Kasumi-1 (cell line): ENCODE data around the gene MTG1.

Source experiments
- DNase-seq, 2 experiments: peaks; one replicate each; lab custom pipeline; 2025; lab: John Stamatoyannopoulos, UW

MTG1 gene, protein sequence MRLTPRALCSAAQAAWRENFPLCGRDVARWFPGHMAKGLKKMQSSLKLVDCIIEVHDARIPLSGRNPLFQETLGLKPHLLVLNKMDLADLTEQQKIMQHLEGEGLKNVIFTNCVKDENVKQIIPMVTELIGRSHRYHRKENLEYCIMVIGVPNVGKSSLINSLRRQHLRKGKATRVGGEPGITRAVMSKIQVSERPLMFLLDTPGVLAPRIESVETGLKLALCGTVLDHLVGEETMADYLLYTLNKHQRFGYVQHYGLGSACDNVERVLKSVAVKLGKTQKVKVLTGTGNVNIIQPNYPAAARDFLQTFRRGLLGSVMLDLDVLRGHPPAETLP

DNA sequence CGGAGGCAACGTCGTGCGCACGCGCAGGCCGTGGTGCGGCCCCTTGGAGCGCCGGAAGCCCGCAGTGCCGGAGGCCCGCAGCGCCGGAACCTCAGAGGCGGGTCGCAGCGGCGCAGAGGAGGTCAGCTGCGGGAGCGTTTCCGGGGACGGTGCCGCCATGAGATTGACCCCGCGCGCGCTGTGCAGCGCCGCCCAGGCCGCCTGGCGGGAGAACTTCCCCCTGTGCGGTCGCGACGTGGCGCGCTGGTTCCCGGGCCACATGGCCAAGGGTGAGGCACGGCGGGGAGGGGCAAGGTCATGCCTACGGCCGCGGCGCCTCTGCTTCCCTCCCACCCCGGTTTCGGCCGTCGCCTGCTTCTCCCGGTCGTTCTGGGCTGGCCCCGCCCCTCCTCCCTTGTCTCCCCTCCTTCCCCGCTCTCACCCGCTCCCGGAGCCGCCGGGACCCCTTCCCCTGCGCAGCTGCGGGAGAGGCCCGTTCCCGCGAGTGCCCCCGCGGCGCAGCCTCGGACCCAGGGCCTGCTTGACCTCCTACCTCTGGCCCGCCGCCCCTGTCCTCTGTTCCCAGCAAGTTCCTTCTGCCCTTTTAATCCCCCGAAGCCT, at the start of gene MTG1:
MTG1 (plus strand) TSS at position 94 of the 600 bp plus-strand sequence; CDS start at position 158, 64 bp downstream.
- DNase-seq, result peak; percentile 92 to 94

DNA sequence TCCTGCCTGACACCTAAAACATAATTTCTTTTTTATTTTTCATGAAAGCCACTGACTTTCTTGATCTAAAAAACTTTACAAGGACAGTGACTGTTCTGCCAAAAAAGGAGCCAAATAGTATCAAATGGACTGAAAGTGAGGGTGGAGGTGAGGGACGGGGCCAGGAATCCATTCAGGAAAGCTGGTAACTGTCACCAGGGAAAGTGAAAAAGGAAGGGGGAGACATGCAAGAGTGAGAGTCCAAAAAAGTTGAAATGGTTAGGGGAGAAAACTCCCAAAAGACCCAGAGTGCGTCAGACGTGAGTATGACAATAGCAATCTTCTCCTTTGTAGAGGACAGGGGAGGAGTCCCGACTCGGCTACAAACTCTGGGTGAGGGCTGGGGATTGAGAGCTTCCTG, 49.7 kb upstream of the MTG1 start:
- no peak for DNase-seq

DNA sequence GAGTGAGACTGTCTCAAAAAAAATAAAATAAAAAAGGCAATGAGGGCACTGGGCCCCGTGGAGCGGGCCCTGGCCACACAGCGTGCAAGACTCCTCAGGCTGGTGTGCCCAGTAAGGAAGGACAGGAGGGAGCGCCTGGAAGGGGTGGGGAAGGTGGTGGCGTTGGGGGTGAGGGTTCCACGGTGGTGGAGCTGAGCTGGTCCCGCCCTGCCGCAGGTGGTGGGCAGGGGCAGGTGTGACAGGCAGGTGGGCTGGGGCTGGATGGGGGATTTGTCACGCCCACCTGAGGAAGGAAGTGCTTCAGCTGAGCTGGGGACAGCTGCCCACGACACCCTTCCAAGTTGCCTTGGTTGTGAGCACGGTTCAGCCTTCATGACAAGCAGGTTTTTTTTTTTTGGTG, 47.5 kb upstream of the MTG1 start:
- no peak for DNase-seq

DNA sequence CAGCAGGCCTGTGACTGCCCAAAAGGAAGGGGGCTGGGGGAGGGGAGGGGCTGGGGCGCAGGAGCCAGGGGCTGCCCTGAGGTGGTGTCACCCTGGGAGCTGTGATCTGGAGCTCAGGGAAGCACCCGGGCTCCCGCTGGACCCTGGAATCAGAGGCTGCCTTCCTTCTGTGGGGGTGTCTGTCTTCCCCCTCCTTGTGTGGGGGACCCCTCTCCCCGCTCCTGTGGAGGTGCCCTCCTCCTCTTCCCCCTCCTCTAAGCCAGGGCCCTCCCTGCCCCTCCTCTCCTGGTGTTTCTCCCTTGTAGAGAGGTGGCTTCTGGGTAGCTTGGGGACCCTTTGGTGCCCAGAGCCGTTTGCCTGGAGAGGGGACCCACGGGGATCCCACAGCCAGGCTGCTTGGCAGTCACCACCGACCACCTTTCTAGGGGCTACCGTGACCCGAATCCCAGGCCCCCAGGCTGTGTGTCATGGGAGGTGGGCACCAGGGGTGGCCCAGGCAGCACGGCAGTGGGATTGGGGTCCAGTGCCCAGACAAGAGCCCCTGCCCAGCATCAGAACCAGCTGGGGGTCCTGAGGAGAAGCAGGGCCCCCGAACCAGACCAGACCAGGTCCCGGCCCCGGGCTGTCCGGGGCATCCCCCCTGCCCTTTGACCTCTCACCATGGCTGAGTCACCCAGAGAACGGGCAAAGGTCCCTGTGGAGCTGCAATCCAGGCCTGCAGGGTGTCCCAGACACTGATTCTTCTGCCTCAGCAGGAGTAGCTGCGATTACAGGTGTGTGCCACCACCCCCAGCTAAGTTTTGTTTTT, 46.0 kb upstream of the MTG1 start:
- no peak for DNase-seq

DNA sequence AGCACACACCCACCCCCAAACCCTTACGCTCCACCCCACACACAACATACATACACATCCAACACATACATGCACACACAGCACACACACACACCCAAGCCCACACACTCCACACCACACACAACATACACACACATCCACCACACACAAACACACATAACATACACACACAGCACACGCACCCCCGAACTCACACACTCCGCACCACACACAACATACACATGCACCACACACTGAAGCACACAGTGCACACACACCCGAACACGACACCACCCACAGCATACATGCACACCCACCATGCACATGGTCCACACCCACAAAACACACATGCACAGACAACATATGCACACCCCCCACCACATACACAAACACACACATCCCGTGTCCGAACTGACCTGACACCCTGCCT, 44.8 kb upstream of the MTG1 start:
- no peak for DNase-seq

DNA sequence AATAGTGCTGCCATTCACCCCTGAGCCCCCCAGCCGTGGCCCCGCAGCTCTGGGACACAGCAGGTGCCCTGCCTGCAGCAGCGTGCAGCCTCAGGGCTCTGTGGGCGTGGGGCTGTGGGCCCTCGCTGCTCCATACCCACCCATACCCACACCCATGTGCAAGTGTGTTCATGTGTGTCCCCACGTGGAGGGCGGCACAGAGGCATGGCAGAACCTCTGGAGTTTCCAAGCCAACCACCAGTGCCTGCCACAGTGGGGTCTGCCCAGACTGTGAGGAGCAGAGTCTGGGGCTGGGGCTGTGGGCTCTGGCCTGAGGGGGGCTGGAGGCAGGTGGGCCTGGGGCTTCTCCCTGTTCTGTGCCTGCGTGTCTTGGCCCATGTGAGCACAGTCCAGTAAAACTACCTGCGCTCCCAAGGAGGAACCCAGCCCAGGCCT, 44.4 kb upstream of the MTG1 start:
- no peak for DNase-seq

DNA sequence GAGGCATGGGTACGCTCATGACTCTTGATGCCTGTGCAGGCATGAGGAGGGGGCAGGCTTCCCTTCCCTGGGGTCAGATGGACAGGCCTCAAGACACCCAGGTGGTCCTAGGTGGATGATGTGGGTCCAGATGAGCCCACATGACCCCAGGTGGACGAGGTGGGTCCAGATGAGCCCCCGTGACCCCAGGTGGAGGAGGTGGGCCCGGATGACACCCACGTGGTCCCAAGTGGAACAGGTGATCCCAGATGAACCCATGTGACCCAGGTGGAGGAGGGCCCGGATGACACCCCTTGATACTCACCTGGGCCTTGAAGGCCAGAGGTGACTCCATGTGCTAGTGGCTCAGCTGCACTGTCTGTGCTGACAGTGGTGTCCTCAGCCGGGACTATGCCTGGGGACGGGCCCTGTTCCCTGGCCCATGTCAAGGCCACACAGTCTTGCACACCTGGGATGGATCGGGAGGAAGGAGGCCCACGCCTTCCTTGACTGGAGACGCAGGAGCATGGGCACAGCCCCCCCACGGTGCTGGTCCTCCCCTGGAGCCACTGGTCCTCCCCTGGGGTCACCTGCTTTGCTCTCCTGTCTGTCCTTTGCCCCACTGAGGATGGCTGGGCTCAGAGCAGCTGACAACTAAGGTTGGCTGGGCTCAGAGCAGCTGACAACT, 43.5 kb upstream of the MTG1 start:
- no peak for DNase-seq

DNA sequence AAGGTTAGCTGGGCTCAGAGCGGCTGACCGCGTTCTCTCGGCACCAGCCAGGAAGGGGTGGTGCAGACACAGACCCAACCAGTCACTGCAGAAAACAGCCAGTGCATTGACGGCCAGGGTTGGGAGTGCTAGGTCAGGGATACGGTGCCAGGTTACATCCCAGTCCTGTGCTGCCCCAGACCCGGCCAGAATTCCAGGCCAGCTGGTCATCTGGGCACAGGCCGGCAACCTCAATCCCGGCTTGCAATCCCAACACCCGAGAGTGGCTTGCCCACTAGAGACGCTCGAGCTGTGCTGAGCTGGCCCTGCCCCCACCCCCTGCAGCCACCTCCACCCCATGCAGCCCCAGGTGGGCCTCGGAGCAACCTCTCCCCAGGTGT, 43.0 kb upstream of the MTG1 start:
- no peak for DNase-seq

DNA sequence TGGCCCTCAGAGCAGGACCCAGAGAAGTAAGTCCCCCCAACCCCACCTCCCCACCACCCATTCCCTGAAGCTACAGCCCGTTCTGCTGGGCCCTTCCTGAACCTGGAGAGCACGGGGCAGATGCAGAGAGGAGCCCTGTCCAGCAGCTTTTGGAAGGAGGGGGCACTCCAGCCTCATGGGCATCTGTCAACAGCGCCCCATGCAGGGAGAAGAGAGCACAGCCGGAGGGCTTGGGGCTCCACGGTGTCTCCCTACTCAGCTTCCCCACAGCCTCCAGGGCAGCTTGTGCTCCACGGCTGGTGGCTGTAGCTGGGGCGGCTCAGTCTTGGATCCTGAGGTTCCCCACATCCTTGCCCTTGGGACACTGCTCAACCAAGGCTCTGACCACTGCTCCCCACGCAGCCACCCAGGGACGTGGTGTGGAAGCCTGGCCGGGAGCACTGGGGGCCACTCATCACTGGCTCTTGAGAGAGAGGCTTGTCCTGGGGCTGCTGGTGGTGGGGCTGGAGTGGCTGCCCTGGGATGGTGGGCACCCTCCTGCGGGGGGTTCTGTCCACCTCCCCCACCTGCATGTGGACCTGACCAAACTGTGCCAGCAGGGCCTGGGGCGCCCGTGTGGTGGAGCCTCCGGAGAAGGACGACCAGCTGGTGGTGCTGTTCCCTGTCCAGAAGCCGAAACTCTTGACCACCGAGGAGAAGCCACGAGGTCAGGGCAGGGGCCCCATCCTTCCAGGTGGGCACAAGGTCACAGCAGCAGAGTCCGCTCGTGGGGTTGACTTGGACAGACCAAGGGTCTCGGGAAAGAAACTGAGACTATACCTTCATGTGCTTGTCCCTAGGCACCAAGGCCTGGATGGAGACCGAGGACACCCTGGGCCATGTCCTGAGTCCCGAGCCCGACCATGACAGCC, 42.3 kb upstream of the MTG1 start:
- DNase-seq, result no peak

DNA sequence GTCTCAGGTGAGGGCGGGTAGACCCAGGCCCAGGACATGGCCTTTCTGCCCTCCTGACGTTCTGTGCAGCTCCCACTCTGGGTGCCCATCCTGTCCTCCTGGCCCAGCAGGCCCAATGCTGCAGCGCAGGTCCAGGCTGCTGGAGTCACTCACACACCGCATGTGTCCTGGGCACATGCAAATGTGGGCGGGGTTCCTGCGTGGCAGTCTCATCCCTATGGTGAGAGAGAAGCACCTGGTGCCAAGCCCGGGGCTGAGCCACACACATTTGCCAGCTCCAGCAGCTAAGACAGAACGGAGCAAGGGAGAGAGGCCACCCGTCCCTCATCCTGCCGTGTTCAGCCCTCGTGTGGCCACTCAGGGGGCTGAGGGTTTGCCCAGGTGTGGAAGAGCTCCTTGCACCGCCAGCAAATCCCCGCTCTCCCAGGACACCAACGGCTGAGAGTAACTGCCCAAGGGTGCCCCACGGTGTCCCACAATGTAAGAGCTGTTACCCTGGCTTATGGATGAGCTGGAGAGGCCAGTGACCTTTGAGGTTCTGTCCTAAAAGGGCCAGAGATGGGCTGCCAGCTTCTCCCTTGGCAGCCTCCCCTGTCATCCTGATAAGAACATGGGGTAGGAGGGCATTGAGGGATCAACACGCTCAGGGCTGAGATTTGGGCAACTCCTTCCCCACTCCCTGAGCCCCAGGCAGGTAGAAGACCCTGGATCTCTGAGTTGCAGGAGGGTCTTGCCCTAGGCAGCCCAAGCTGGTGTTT, 40.6 kb upstream of the MTG1 start:
- DNase-seq, result no peak

DNA sequence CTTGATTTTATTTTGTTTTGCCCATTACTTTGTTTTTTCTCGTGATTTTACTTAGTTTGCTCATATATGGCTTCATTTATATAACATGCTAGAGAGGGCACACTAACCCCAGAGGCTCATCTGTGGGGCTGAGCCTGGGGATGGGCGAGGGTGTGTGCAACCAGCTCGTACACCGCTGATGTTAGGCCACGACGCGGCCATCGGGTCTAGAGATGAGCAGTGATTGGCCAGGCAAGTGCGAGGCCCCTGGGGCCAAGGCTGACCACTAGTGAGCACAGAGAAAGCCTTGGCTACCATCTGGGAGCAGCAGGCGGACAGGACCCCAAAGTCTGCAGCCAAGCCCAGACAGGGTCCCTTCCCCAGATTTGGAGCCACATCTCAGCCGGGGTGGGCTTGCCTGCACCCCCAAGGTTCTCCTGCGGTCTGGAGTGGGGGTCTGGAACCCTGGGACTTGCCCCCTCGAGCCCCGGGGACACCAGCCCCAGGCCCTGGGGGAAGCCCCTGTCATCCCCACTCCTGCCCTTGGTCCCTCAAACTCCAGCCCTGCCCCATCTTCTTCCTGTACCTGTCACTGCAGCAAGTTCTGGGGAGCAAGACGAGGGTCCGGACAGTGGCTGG, 39.9 kb upstream of the MTG1 start:
- DNase-seq, result no peak

DNA sequence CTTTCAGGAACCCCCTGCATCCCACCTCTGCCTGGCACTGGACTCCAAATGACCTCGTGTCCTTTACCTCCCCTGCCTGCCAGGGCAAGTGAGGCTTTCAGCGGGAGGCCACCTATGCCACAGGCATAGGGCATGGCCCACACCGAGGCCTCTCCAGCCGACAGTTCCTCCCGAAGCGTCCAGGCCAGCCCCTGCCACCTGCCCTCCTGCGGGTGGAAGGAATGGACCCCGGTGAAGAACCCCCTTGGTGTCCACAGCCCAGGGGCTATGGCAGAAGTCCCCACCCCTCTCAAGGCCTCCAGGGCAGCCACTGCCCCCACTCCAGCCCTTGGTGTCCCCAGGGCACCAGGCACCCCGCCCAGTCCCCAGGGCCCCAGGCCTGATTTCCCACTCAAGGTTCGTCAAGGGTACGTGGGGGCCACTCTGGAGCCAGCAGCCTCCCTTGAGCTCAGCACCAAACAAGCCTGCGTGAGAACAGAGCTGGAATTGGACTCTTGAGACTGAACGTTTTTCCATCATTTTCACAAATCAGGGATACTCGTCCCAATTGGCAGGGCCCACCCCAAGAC, 39.2 kb upstream of the MTG1 start:
- DNase-seq, result no peak

DNA sequence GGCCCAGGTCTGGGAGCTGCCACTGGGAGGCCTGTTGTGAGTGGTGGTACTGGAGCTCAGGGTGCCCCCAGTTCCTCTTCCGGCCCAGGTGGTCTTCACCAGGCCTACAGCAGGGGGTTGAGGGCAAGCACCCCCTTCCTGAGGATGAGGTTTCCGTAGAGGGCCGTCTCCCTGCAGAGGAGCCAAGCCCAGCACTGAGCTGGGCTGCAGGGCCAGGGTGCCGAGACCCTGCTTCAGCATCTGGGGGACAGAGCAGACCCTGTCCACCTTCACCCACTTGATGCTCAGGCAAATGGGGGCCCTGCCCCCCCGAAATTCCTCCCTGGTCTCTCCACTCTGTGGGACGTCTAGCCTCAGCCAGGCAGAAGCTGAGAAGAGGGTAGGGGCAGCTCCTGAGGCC, 38.7 kb upstream of the MTG1 start:
- DNase-seq, result no peak

DNA sequence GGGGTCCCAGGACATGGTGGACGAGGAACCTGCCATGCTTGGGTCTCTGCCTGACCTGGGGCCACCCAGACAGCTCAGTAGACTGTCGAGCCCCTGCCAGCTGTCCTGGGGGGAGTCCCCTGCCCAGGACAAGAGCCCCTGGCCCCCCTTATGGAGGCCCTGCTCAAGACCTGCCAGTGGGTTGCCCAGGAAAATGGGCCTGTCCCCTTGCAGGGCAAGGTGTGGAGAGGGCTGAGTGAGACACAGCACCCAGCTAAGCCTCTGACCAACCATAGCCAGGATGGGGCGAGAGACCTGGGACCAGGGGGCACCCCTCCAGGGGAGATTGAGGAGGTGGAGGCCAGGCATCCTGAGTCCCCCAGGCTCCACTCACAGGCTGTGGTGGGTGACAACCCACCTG, 38.0 kb upstream of the MTG1 start:
- DNase-seq, result no peak

DNA sequence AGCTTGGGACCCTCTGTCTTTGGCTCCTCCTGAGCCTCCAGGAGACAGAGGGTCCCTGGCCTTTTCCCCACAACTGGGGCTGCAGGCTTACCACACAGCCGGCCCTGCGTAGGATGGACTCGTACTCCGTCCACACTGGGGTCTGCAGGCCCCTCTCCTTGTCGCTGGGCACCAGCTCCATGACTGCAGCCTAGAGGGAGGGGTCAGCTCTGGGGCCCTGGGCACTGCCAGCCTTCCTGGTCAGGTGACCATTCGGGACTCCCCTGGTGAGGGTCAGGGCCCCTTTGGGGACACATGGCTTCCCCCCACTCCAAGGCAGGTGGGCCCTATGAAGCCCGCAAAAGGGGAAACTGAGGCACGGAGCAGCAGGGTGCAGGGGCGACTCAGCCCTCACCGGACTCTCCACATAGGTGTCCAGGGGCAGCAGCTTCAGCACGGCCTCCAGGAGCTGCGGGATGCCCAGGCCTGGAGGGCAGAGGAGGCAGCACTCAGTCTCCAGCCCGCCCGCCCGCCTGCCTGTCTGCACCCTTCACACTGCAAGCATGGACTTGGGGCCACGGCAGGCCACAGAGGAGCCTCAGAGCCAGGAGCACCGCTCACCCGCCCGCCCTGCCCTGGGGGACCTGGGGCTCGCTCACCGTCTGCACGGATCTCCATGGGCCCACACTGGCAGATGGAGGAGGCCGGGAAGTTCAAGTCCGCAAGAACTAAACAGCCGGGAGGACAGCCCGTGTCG, 37.2 kb upstream of the MTG1 start:
- DNase-seq, result no peak

DNA sequence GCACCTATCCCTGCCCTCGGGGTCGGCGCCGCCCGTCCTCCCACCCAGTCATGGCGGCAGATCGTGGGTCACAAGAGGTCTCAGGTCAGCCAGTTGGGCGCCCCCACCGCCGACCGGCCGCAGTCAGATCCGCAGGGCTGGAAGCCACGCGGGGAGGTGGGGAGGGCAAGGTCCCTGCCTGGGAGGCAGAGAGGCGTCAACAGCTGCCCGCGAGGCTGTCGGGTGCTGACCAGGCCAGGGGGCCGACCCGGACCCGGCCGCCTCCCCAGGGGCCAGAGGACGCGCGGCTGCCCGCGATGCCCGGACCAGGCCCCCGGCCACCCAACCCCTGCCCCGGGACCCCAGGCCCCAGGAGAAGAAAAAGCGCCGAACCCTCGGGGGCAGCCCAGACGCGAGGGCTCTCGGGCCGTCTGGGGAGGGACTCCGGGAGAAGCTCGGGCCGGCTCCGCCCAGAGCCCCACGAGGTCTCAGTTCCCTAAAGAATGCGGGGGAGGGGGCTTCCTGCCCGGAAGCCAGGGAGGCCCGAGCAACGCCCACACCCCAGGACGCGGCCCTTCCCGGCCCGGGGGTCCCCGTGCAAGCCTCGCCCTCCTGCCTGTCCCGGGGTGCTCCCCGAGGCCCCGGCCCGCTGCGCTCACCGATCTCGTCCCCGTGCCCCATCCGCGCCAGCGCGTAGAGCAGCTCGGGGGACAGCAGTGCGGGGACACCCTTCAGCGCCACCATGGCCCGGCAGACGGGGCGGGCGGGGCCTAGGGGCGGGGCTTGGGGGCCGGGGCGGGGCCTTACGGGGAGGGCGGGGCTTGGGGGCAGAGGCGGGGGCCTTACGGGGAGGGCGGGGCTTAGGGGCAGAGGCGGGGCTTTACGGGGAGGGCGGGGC, 36.4 kb upstream of the MTG1 start, which contains the start of gene FUOM:
FUOM (minus strand) TSS at position 735 of the 877 bp plus-strand sequence; CDS start at position 723, 12 bp downstream.
- peak; percentile 90 to 91 for DNase-seq

DNA sequence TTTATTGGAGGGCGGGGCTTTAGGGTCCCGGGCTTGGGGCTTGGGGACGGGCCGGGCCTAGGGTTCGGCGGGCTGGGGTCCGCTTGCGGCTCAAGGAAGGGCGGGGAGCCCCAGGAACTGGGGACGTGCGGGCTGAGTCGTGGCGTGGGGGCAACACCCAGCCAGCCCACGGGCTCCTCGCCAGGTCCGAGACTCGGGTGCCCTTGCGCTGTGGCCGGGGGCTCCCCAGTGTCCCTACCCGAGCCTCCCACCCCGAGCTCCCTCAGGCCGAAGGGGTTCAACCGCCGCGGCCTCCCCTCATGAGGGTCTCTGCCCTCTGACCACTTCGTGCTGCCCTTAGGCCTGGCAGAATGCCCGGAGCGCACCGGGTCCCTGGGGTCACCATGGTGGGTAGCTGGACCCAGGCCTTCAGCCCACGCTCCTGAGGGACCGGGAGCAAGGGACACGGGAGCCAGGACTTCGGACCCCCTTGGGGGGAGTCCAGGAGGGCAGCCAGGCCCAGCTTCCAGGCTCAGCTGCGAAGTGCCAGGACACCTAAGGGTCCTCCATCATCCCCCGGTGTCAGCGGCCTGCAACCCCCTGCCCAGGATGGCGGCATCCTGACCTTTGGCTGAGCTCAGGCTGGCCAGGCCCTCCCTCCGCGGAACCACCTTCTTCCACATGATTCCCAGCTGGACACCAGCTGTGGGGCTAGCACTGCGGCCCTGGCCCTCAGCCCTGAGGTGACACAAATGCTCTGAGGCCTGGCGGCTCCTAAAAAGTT, 35.6 kb upstream of the MTG1 start:
- DNase-seq, result no peak
